Measurements from ENCODE around the gene GPX4.

GRCh38 chr19:1151037-1151724, 47.4 kb downstream of the GPX4 start:
- TF ChIP-seq, protein P1, sequence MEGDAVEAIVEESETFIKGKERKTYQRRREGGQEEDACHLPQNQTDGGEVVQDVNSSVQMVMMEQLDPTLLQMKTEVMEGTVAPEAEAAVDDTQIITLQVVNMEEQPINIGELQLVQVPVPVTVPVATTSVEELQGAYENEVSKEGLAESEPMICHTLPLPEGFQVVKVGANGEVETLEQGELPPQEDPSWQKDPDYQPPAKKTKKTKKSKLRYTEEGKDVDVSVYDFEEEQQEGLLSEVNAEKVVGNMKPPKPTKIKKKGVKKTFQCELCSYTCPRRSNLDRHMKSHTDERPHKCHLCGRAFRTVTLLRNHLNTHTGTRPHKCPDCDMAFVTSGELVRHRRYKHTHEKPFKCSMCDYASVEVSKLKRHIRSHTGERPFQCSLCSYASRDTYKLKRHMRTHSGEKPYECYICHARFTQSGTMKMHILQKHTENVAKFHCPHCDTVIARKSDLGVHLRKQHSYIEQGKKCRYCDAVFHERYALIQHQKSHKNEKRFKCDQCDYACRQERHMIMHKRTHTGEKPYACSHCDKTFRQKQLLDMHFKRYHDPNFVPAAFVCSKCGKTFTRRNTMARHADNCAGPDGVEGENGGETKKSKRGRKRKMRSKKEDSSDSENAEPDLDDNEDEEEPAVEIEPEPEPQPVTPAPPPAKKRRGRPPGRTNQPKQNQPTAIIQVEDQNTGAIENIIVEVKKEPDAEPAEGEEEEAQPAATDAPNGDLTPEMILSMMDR (IDR thresholded peaks at IDR 0.05): no peak
- TF ChIP-seq, protein P2, sequence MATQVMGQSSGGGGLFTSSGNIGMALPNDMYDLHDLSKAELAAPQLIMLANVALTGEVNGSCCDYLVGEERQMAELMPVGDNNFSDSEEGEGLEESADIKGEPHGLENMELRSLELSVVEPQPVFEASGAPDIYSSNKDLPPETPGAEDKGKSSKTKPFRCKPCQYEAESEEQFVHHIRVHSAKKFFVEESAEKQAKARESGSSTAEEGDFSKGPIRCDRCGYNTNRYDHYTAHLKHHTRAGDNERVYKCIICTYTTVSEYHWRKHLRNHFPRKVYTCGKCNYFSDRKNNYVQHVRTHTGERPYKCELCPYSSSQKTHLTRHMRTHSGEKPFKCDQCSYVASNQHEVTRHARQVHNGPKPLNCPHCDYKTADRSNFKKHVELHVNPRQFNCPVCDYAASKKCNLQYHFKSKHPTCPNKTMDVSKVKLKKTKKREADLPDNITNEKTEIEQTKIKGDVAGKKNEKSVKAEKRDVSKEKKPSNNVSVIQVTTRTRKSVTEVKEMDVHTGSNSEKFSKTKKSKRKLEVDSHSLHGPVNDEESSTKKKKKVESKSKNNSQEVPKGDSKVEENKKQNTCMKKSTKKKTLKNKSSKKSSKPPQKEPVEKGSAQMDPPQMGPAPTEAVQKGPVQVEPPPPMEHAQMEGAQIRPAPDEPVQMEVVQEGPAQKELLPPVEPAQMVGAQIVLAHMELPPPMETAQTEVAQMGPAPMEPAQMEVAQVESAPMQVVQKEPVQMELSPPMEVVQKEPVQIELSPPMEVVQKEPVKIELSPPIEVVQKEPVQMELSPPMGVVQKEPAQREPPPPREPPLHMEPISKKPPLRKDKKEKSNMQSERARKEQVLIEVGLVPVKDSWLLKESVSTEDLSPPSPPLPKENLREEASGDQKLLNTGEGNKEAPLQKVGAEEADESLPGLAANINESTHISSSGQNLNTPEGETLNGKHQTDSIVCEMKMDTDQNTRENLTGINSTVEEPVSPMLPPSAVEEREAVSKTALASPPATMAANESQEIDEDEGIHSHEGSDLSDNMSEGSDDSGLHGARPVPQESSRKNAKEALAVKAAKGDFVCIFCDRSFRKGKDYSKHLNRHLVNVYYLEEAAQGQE (IDR thresholded peaks at IDR 0.05; ENCODE audit: insufficient read depth in 1 of 2, low read depth in 2 of 2, low read length in 1 of 2): no peak
- no peak for TF ChIP-seq POLR2AphosphoS5 (IDR thresholded peaks at IDR 0.05; ENCODE audit: low read depth, low read length)

Data from Panc1 (cell line).